ENCODE data around the gene RTN4IP1.

RTN4IP1 gene

DNA sequence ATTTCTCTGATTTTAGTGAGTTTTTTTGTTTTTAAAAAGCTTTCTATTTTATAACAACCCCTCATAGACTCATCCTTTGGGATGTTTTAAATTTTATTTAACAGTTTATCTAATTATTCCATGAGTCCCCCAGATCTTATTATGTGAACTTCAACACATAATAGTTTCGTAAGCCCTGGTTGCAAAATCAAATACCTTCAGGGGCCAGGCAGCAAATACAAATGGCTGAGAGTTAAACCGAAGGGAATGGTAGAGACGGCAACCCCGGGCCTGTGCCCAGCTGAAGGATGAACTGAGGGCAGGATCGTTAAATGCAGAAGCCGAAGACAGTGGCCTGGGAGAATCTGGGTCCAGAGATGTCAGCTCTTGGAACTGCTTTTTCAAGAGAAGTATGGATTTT, 88.4 kb downstream of the RTN4IP1 start:
- DNase-seq: no peak

DNA sequence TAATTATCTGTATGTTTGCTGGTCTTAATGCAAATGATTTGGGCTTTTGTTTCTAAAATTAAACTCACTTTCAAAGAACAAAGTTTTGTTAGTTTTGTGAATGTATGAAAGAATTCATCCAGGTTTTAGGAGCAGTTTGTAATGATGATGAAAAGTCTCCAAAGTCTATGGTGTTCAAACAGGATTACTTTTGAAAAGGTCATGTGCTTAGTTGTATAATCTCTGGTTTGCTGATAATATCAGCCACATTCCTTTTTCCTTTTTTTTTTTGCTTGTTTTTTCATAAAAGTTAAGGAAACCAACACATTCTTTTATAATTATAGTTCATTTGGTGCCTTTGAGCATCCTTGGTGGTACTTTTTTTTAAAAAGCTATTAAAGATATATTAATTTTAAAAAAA, 88.9 kb downstream of the RTN4IP1 start:
- DNase-seq: no peak

DNA sequence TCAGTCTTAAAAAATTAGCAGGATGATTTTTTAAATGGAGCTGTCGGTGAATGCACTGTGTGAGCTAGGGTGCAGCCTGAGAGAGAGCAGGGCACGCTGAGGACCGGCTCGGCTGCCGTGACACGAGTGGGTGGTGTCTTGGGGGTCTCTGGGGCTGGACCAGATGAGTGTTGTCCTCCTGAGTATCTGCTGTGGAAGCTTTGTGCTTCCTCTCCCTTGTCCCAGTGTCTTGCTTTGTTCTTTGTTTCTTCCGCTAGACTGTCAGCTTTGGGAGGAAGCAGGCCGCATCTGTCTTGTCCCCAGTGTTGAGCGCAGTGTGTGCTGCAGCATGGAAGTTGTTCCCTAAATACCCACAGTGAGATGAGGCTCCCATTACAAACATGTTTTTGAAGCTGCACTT, 89.4 kb downstream of the RTN4IP1 start:
- DNase-seq: no peak

DNA sequence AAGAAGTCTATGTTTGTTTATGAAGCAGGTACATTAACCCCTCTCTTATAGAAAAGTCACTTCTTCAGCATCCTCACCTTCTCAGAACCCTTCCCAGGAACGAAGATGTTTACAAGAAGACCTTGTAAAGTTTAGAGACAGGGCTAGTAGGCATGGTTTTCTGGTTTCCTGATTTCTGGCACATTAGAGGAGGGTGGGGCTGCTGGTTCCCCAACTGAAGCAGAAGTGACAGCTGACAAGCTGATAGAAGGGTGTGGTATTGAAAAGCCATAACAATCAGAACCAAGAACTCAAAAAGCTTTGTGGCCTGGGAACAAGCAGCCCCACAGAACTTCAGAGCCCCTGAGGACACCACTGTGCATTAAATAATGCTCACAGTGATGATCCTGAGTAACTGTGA, 91.2 kb downstream of the RTN4IP1 start:
- DNase-seq: no peak

DNA sequence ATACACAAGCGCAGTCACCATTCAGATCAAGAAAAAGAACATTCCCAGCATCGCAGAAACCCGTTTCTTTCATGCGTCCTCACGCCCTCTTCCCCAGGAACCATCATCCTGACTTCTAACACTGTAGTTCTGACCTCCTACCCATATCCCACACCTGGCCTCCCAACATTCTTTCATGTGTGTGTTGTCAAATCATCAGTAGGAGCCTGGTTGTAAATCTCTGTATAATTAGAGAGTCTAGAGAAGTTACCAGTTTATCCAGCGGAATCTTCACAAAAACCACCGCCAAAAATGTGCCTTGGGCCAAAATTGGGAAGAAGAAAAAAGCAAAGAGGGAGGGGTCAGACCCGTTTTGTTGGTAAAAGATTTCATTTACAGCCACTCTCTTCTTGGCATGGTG, 91.6 kb downstream of the RTN4IP1 start:
- no peak for DNase-seq

DNA sequence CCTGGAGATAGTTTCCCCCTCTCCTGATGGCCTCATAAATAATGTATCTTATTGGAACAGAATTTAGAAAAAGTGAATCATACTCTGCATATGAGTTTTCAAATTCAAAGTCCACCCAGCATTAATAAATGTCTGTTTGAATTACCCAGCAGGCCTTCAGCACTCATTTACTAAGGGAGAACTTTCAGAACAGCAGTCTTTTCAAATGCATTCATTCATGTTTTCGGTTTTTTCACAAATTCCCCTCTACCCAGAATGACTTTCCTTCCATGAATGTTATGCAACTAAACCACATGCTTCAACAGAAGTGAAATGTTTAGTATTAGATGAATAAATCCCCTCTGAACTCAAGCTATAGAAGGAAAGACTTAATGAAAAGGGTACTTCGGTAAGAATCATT, 92.4 kb downstream of the RTN4IP1 start:
- no peak for DNase-seq

DNA sequence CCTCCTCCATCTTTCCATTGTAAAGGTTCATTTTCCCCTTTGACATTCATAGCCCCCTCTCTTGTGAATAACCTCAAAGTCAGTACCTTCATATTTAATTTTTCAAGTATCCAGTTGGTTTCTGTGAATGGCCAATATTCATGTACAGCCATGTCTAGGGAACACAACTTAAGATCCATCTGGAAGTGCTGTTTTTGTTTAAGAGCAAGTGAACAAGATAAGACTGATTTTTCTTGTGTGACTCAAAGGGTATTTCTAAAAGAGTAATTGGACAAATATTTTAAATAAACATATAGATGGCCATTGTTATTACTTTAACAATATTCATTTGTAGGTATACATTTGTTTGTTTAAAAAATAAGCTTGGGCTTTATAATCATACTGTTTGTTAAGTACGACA, 92.9 kb downstream of the RTN4IP1 start:
- no peak for DNase-seq

DNA sequence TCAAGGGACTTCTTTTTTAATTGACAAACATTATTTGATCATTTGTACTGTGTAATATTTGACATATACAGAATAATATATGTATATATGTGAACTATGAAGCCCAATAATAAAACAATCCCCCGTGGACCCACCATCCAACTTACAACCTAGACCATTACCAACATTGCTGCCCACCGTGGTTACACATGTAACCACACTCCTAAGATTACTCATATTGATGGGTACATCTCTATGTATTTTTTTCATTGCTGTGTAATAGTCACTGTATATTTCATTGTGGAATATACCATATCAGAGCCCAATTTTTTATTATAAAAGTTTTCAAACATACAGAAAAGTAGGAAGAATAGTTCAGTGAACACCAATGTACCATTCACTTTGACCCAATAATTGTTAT, 94.3 kb downstream of the RTN4IP1 start:
- DNase-seq: no peak

DNA sequence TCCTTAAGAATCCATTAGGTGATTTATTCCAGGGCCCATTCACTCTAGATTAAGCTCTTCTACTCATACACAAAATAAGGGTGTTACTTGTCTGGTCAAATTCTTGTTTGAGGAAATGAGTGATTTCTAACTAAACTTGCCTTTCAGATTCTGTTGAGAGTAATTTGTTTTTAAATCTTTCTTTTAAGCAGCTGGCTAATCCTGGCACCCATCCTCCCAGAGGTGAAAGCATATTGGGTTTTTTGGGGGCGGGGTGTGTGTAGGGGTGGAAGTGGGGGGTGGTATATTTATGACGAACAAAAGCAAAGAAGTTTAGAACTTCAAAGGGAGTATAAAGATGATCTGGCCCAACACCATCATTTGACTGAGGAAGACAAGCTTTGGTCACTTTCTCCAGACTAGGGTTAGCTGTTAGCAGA, 94.7 kb downstream of the RTN4IP1 start:
- DNase-seq: no peak

DNA sequence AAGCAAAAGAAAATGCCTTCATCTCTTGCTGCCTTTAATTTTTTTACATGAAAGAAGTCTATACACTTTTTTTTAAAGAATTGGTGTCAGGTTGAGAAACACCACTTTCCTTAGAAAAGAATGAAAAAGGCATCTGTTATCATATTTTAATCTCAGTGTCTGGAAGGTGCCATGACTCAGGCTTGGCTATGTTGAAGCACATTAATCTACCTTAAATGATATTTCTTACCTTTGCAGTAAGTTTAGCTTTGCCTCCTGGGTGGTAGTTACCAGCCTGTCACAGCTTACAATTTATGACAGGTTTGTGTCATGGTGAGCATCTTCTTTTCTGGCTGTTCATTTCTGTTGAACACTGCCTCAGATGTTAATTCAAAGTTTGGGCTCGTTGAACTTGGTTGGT, 95.3 kb downstream of the RTN4IP1 start:
- DNase-seq: no peak

DNA sequence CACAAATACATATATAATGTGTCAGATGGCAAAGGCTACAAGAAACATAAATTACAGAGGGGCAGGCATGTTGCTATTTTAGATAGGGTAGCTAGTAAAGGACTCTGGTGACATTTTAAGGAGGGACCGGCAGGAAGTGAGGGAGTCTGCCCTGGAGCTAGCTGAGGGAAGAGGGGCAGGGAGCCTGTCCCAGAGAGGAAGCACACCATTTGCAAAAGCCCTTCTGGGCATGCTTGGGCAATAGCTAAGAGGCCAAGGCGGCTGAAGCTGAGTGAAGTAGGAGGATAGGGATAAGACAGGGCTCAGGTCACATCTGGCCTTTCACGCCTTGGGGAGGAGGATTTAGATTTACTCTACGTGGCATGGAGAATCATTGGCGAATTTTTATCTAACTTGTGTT, 96.2 kb downstream of the RTN4IP1 start:
- no peak for DNase-seq

DNA sequence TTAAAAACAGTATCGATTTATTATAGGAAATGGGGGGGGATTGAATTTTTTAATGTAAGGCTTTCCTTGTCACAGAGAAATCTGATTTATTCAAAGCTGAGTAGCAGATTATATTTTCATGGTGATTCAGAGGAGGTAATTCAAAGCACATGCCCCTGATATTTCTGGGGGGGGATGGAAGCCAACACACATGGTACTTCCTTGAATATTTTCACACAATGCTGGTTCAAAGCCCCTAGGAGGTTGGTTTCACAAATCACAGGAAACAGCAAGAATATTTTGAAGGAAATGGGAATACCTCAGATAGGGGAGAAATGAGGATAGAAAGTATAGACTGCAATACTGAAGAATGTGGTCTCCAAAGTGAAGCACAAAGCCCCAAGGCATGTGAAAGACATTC, 98.8 kb downstream of the RTN4IP1 start:
- DNase-seq: no peak

DNA sequence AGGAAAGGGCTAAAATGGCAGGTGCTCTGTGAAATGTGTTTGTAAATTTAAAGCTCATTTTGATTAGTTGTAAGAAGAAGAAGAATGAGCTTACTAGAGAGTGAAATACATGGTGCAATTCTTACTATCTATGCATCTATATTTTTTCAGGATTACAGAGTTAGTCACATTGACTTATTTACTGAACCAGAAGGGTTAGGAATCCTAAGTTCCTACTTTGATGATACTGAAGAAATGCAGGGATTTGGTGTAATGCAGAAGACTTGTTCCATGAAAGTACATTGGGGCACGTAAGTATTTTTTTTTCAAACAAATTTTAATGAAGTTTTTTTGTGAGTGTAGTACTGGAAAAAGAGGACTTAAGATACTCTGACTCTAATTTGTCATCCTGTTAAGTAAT, 99.3 kb downstream of the RTN4IP1 start:
- no peak for DNase-seq

DNA sequence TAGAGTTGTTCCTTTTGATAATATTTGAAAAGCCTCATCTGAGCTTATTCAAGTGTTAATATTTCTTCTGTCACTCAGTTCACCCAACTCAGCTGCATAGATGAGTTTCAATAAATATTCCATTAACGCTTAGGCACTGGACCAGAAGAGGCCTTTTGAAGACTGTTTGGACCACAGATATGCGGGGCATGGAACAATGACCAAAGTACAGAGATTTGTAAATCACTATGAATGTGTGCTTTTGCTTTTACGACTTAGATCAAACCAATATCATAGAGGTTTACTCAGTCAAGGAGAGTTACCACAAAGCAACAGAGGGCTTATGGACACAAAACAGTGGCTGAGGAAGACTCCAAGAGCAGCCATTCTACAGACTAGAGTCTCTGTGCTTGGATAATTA, 99.9 kb downstream of the RTN4IP1 start:
- DNase-seq: no peak

DNA sequence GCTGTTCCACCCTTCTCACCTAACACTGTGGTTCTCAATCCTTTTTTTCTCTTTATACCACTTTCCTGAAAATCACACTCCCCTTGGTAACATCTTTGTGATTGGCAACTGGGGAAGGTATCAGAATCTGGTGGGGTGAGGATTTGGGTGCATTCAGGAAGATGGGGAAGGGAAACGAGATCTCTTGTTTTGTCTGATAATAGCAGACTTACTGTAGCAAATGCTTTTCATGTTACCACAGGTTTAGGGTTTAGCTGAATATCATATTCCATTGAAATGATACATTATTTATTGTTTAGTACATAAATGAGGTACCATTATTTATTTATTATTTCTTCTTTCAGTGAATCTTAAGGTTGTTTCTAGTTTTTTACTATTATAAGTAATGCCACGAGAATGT, 100.8 kb downstream of the RTN4IP1 start:
- no peak for DNase-seq

DNA sequence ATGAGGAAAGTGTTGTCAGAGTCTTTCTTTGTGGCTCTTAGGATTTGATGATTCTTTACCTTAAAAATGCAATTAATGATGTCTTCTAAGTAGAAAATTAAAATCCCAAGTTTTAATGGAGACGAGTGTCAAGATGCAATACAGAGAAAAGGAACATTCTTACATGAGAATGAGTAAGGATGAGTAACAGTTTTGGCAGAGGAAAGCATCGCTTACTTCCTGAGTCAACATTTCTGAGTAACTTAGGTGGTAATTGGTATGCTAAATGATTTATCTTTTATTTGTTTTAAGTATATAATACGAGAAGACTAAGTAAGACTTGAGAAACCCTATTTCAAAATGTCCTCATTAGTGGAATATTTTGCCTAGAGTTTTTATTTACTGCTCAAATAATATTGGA, 101.3 kb downstream of the RTN4IP1 start:
- no peak for DNase-seq

DNA sequence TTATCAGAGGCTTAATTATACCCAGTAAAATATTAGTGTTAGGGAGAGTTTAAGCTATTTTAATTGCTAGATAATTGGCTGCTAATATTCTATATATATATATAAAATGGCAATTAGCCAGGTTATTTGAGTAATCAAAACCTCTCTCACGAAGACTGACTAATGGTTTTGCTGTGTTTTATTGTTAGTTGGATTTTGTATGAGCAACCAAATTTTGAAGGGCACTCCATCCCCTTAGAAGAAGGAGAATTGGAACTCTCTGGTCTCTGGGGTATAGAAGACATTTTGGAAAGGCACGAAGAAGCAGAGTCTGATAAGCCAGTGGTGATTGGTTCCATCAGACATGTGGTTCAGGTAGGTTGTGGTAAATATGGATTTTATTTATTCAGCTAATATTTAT, 102.2 kb downstream of the RTN4IP1 start:
- no peak for DNase-seq

DNA sequence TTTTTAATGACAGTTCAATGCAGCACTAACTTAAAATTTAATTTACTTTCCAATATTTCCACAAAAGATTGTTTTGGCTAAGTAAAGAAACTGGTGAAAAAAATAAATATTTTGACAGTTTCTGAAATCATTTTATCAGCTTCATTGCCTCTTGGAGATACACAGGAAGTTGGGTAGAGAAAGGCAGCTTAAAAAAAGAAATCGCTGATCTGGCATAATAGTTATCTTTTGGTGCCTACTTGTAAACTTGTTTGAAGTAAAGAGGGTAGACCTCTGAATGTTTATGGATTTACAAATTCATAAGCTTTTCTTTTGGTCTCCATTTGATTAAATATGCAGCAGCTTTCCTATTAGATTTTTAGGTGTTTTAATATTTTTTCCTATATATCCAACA, 103.4 kb downstream of the RTN4IP1 start:
- no peak for DNase-seq

DNA sequence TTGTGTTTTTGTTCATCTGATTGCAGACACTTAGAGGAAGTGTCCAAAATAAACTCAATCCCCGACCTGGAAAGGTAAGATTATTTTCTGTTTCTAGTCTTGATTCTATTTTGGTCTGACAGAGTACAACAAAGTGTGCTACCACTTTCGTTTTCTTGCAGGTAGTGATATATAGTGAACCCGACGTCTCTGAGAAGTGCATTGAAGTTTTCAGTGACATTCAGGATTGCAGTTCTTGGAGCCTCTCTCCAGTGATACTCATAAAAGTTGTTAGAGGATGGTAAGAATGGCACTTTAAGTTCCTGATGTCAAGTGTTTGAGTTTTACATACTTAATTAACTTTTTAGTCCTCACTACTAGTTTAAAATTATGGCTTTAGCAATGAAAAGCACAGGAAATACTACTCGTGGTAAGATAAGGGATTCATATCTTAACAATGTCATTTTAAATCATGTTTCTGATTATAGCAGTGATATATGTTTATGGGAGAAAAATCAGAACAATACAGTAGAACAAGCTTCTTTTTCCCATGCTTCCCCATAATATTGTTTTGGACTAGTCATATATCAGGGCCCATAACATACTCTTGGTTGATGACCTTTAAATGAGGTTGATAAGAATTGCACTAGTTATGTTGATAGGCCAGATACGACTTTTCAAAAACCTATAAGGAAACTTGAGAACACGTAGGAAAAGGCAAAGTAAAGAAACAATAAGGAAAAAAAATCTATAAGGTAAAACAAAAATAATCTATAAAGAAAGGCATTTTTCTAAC, 104.0 kb downstream of the RTN4IP1 start:
- DNase-seq: no peak

DNA sequence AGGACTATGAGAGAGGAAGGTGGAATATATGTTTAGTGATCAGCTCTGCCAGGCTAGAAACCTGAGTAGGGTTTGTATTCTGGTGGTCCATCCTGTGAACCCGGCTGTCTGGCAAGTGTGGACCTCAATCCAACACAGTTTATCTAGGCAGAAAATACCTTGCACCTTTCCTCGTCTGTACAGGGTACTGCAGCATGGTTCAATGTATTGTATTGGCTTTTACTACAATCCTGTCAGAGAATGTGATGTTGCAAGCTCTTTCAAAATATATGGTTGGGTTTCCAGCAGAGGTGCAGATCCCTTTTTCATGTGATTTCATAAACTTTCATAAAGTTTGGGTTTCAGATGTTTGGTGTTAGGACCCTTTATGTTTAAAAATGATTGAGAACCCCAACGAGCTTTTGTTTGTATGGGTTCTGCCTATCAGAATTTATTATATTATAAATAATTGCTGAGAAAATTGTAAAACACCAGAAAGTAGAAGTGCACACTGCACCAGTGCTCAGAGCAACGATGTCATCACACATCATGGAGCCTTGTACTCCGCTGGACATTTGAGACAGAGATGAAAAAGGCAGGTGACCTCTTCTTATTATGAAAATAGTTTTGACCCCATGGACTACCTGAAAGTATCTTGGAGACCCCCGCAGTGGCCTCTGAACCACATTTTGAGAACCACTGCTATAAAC, 106.6 kb downstream of the RTN4IP1 start:
- no peak for DNase-seq
